Left lung (tissue), 10 donors: ENCODE data around the gene GIPR. TPM values are rescaled to one million over a fixed set of nuclear protein-coding genes. Genes with fewer than 3 reads are reported as not detected.

ENCODE experiments used
- ATAC-seq: fragments of 200-7000 bp; cut with Tn5 transposase; one replicate; pipeline ENCODE4 v1.9.1; 2020; ENCODE audit warnings: moderate library complexity
- DNase-seq, 4 donors: peaks; one replicate each; pipeline ENCODE4 v3.0.0-alpha.2; 2013 to 2020
- H3K27ac ChIP-seq, 2 donors: fragments of 200-600 bp; sonication (generic) in 1 of 2; one replicate each; pipeline versions ENCODE4 v1.5.0 to v1.8.0; 2020 to 2021
- H3K27me3 ChIP-seq, 2 donors: fragments of 200-600 bp; sonication (generic) in 1 of 2; one replicate each; pipeline versions ENCODE4 v1.5.0 to v1.8.0; 2020 to 2021
- H3K36me3 ChIP-seq, 2 donors: fragments of 200-600 bp; sonication (generic) in 1 of 2; one replicate each; pipeline versions ENCODE4 v1.5.0 to v1.8.0; 2020 to 2021
- H3K4me1 ChIP-seq, 2 donors: fragments of 200-600 bp; one replicate each; pipeline ENCODE4 v1.8.0; 2021
- H3K4me3 ChIP-seq, 2 donors: fragments of 200-600 bp; sonication (generic) in 1 of 2; one replicate each; pipeline versions ENCODE4 v1.5.0 to v1.8.0; 2020 to 2021; ENCODE audit warnings: mild to moderate bottlenecking in 1 of 2
- H3K9me3 ChIP-seq, 2 donors: fragments of 200-600 bp; sonication (generic) in 1 of 2; one replicate each; pipeline versions ENCODE4 v1.5.0 to v1.8.0; 2020 to 2021
- intact Hi-C, 2 donors: fragments of 100-400 bp; cut with DNase I; formaldehyde crosslinking; loops; one replicate each; pipeline versions ENCODE4 v1.11.2 to v1.14.2; 2022
- polyA plus RNA-seq, 6 donors: library from polyadenylated mRNA; unstranded; fragments of 120-200 nt; gene quantifications; one replicate each; pipeline ENCODE4 v1.2.1, GENCODE V29; 2013; ENCODE audit not compliant: insufficient read length in 6 of 6
- total RNA-seq, 2 donors: library from RNA; stranded (reverse); fragmentation: NEBNext Ultra II Directional; extraction: Animal tissue kit (Norgen Biotek cat#: 25700); gene quantifications; one replicate each; pipeline ENCODE4 v1.2.1, GENCODE V29; 2021
- TF ChIP-seq, protein P1 (sequence below), 2 donors: fragments of 200-600 bp; sonication (generic) in 1 of 2; IDR thresholded peaks; one replicate each; pipeline versions ENCODE4 v1.5.0 to v1.8.0; 2021; ENCODE audit warnings: antibody characterized with exemption in 2 of 2
- donor health status: DM: no; HTN: yes; CAD: no.
- donor health status: DM: no; HTN: no; CAD: no.

Gene GIPR
- total and polyA plus RNA-seq, 8 donors = 2.8 to 9.7 (median 5.3) TPM

DNA sequence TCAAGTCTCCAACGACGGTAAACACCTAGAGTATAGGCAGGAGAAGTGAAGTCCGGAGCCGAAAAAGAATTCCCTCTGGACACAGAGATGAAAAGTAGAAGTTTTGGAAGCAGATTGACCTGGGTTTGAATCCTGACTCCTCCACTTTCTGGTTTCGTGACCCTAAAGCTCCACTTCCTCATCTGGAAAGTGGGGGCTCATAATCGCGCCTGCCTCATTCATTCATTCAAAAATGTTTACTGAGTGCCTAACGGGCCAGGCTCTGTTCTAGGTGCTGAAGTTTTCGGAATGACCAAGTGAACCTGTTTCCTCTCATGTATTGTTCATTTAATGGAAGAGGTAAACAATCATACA is 21.7 kb upstream of the GIPR start:
- Histone ChIP-seq H3K4me3 (peak overlapping the region in 1 of 2 donors; percentile 46), H3K27ac (no peak overlapping the region)
- intact Hi-C loops = no loop called here

DNA sequence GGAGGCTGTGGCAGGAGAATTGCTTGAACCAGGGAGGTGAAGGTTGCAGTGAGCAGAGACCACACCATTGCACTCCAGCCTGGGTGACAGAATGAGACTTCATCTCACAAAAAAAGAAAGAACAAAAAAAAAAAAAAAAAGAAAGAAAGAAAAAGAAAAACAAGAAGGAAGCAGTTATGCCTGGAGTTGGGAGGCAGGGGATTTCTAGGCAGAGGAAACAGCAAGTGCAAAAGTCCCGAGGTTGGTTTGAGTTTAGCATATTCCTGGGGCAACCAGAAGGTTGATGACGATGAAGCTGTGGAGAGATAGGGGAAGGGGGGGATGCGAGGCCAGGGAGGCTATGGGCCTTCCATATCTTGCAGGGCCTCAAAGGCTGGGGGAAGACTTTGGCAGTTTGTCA is 17.3 kb upstream of the GIPR start:
- TF ChIP-seq, protein P1, sequence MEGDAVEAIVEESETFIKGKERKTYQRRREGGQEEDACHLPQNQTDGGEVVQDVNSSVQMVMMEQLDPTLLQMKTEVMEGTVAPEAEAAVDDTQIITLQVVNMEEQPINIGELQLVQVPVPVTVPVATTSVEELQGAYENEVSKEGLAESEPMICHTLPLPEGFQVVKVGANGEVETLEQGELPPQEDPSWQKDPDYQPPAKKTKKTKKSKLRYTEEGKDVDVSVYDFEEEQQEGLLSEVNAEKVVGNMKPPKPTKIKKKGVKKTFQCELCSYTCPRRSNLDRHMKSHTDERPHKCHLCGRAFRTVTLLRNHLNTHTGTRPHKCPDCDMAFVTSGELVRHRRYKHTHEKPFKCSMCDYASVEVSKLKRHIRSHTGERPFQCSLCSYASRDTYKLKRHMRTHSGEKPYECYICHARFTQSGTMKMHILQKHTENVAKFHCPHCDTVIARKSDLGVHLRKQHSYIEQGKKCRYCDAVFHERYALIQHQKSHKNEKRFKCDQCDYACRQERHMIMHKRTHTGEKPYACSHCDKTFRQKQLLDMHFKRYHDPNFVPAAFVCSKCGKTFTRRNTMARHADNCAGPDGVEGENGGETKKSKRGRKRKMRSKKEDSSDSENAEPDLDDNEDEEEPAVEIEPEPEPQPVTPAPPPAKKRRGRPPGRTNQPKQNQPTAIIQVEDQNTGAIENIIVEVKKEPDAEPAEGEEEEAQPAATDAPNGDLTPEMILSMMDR (IDR thresholded peaks at IDR 0.05) = no peak
- peaks cover under 1 to 14% of the 10 kb centered on the region in 2 donors for H3K27me3 ChIP-seq
- no peaks in the 10 kb centered on the region for H3K36me3 ChIP-seq
- no peaks in the 10 kb centered on the region for H3K9me3 ChIP-seq
- H3K4me3 ChIP-seq = no peak overlapping the region
- DNase-seq (no peak), ATAC-seq (no peak)
- intact Hi-C loops = no loop called here
- no peak overlapping the region for H3K27ac ChIP-seq
- peaks cover 3 to 7% of the 10 kb centered on the region in 2 donors for H3K4me1 ChIP-seq

More for the DNA sequence above, 21.7 kb upstream of the GIPR start:
- H3K36me3 ChIP-seq = no peaks in the 10 kb centered on the region
- H3K27me3 ChIP-seq = peaks cover 4 to 39% of the 10 kb centered on the region in 2 donors
- H3K4me1 ChIP-seq = peaks cover 14 to 35% of the 10 kb centered on the region in 2 donors
- no peak for DNase-seq
- no peak for ATAC-seq
- no peaks in the 10 kb centered on the region for H3K9me3 ChIP-seq
- TF ChIP-seq, protein P1 (IDR thresholded peaks at IDR 0.05) = no peak

DNA sequence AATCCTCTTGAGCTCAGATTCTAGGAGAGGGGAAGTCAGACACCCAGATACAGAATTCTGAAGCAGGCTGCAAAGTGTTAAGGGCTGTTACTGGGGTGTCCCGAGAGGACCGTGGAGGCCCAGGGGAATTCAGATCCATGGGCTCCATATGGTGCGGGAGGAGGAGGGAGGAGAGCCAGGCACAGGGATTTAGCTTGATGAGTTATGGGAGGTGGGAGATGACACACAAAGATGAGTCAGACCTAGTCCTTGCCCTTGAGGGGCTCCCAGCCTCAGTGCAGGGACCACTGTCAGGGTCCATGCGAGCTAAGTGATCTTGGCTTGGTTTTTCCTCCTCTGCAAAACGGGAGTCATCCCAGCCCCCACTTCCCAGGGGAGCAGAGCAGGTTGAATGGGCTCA is 14.4 kb upstream of the GIPR start:
- Histone ChIP-seq H3K36me3 (no peaks in the 10 kb centered on the region), H3K9me3 (no peaks in the 10 kb centered on the region), H3K27ac (no peak overlapping the region), H3K4me3 (no peak overlapping the region), H3K4me1 (no peaks in the 10 kb centered on the region), H3K27me3 (peaks cover 0 to 4% of the 10 kb centered on the region in 2 donors)
- ATAC-seq (no peak), DNase-seq (no peak)
- intact Hi-C loops = no loop called here
- TF ChIP-seq, protein P1 (IDR thresholded peaks at IDR 0.05) = no peak

DNA sequence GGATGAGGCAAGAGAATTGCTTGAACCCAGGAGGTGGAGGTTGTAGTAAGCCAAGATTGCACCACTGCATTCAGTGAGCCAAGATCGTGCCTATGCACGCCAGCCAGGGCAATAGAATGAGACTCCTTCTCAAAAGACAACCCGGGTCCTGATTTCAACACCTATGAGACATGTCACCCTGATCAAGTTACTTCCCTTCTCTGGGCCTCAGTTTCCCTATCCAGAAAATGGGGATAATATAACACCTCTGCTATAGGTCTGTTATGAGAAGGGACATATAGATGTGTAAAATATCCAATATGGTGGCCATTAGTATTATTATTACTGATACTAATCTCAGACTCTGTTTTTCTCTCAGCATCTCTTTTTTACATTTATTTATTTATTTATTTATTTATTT is 12.9 kb upstream of the GIPR start:
- Histone ChIP-seq H3K4me1 (no peaks in the 10 kb centered on the region), H3K4me3 (no peak overlapping the region), H3K9me3 (no peaks in the 10 kb centered on the region), H3K36me3 (no peaks in the 10 kb centered on the region), H3K27me3 (peaks cover 0 to 13% of the 10 kb centered on the region in 2 donors), H3K27ac (no peak overlapping the region)
- ATAC-seq = no peak
- TF ChIP-seq, protein P1 (IDR thresholded peaks at IDR 0.05) = no peak
- no peak for DNase-seq
- intact Hi-C loops = no loop called here

DNA sequence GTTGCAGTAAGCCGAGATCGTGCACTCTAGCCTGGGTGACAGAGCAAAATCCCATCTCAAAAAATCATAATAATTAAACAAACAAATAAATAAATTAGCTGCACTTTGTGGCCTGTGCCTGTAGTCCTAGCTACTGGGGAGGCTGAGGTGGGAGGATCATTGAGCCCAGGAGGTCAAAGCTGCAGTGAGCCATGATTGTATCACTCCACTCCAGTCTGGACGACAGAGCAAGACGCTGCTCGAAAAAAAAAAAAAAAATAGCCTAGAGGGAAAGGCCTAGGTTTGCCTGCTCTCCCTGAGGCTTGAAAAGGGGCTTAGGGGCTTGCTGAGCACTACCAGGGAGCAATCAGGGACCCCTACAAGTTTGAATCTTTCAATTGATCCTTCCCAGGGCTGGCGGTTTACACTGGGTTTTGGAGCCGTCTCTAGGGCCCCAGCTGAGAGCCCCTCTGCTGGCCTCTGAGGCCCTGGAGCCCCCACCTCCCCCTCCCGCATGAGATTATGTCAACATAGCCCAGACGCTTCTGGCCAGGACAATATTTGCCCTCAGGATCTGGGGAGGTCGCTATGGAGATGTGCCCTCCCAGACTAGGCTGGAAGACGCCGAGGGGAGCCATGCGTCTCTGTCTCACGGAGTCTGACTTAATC is 10.4 kb upstream of the GIPR start:
- H3K27ac ChIP-seq = no peak overlapping the region
- H3K36me3 ChIP-seq = no peaks in the 10 kb centered on the region
- H3K4me1 ChIP-seq = no peaks in the 10 kb centered on the region
- DNase-seq (peak in 1 of 4 donors; percentile 64), ATAC-seq (no peak)
- H3K27me3 ChIP-seq = peaks cover 0 to 24% of the 10 kb centered on the region in 2 donors
- TF ChIP-seq, protein P1 (IDR thresholded peaks at IDR 0.05) = no peak
- intact Hi-C loops = no loop called here
- H3K4me3 ChIP-seq = no peak overlapping the region
- no peaks in the 10 kb centered on the region for H3K9me3 ChIP-seq
